Stomach (tissue), 9 donors: ENCODE results near the gene PNRC1. TPM values are rescaled to one million over a fixed set of nuclear protein-coding genes. Genes with fewer than 3 reads are reported as not detected.
A peak's percentile ranks its signal among the peaks of the same experiment; 100 is the strongest.

Source experiments
- DNase-seq, 2 donors: peaks; one replicate each; pipeline versions ENCODE4 v3.0.0 to v3.0.0-alpha.2; 2013 to 2019
- H3K27ac ChIP-seq, 5 donors: fragments of 200-600 bp in 4 of 5; sonication (generic) in 4 of 5; one replicate each; pipeline ENCODE4 v1.5.1; 2013 to 2019; ENCODE audit warnings: mild to moderate bottlenecking in 1 of 5, moderate library complexity in 1 of 5
- H3K27me3 ChIP-seq, 3 donors: fragments of 200-600 bp; sonication (generic); one replicate each; pipeline ENCODE4 v1.5.1; 2017 to 2019; ENCODE audit warnings: mixed run types in 1 of 3
- H3K36me3 ChIP-seq, 4 donors: fragments of 200-600 bp; sonication (generic); 1 replicate in 3 of 4; 2 replicates in 1 of 4; pipeline ENCODE4 v1.5.1; 2016 to 2019
- H3K4me1 ChIP-seq, 4 donors: fragments of 200-600 bp; sonication (generic); one replicate each; pipeline ENCODE4 v1.5.1; 2016 to 2019
- H3K4me3 ChIP-seq, 4 donors: fragments of 200-600 bp; sonication (generic) in 3 of 4; one replicate each; pipeline ENCODE4 v1.5.1; 2016 to 2019; ENCODE audit warnings: mild to moderate bottlenecking in 1 of 4
- H3K9me3 ChIP-seq, 4 donors: fragments of 200-600 bp; sonication (generic); one replicate each; pipeline ENCODE4 v1.5.1; 2016 to 2019
- EP300 ChIP-seq: sonication (generic); formaldehyde crosslinking; IDR thresholded peaks from one replicate; pipeline ENCODE4 v1.6.1; 2017; ENCODE audit warnings: antibody characterized with exemption
- POLR2A ChIP-seq, 4 donors: fragments of 450-650 bp; IDR thresholded peaks; one replicate each; pipeline ENCODE4 v1.6.1; 2016; ENCODE audit warnings: antibody characterized with exemption in 4 of 4, control low read depth in 2 of 4, mild to moderate bottlenecking in 1 of 4, moderate library complexity in 1 of 4
- POLR2AphosphoS5 ChIP-seq, 3 donors: sonication (generic); formaldehyde crosslinking; IDR thresholded peaks; one replicate each; pipeline ENCODE4 v1.6.1; 2016; ENCODE audit warnings: antibody characterized with exemption in 3 of 3
- WGBS, 5 donors: extraction: QIAGEN DNeasy Blood & Tissue Kit in 3 of 5; methylation state at CpG; one replicate each; pipeline versions ENCODE4 v1.1.5 to v1.1.7; 2013 to 2018; 5-methylcytosine and 5-hydroxymethylcytosine counted together
- intact Hi-C: fragments of 100-400 bp; cut with DNase I; formaldehyde crosslinking; loops from one replicate; pipeline ENCODE4 v1.15.1; 2023; ENCODE audit warnings: low total_unique reads
- polyA plus RNA-seq, 3 donors: library from polyadenylated mRNA; stranded (reverse); fragments of 200-250 nt; gene quantifications; one replicate each; pipeline ENCODE4 v1.2.3, GENCODE V29; 2013
- total RNA-seq, 5 donors: library from RNA; depleted of rRNA; stranded (reverse); fragments of >200 nt; gene quantifications; one replicate each; pipeline versions ENCODE4 v1.1.0 to v1.2.3, GENCODE V29; 2014 to 2016
- TF ChIP-seq, protein P1 (sequence below), 7 experiments: fragments of 450-650 bp in 4 of 7; fragments of 200-600 bp in 3 of 7; sonication (generic) in 3 of 7; IDR thresholded peaks; one replicate each; pipeline ENCODE4 v1.5.1; 2016 to 2019; ENCODE audit warnings: antibody characterized with exemption in 7 of 7, control low read depth in 2 of 7, mild to moderate bottlenecking in 1 of 7
- donor health status: healthy with polysubstance abuse.
- donor health status: Bipolar disorder and iron deficiency.
- donor health status: healthy.

The PNRC1 gene
- total and polyA plus RNA-seq, 8 donors, result 38.5 to 265 (median 129) TPM

GRCh38 chr6:89085409-89086205 is 5.1 kb downstream of the PNRC1 start:
- no peak for DNase-seq
- Histone ChIP-seq H3K9me3 (no peaks in the 10 kb centered on the region), H3K36me3 (peaks cover 22 to 28% (median 26%) of the 10 kb centered on the region in 4 donors), H3K27ac (peak overlapping the region in 3 of 5 donors; percentile 1 to 66 (median 11)), H3K27me3 (no peaks in the 10 kb centered on the region), H3K4me1 (peaks cover 21 to 59% (median 41%) of the 10 kb centered on the region in 4 donors), H3K4me3 (peak overlapping the region in 2 of 4 donors; percentile 54 to 86)
- TF ChIP-seq POLR2AphosphoS5 (IDR thresholded peaks at IDR 0.05), result no peak
- no peak for TF ChIP-seq EP300
- TF ChIP-seq POLR2A (IDR thresholded peaks at IDR 0.05), result no peak
- TF ChIP-seq, protein P1, sequence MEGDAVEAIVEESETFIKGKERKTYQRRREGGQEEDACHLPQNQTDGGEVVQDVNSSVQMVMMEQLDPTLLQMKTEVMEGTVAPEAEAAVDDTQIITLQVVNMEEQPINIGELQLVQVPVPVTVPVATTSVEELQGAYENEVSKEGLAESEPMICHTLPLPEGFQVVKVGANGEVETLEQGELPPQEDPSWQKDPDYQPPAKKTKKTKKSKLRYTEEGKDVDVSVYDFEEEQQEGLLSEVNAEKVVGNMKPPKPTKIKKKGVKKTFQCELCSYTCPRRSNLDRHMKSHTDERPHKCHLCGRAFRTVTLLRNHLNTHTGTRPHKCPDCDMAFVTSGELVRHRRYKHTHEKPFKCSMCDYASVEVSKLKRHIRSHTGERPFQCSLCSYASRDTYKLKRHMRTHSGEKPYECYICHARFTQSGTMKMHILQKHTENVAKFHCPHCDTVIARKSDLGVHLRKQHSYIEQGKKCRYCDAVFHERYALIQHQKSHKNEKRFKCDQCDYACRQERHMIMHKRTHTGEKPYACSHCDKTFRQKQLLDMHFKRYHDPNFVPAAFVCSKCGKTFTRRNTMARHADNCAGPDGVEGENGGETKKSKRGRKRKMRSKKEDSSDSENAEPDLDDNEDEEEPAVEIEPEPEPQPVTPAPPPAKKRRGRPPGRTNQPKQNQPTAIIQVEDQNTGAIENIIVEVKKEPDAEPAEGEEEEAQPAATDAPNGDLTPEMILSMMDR (IDR thresholded peaks at IDR 0.05), result no peak
- intact Hi-C loops, result no loop called here
- WGBS, 5 donors, result 90 to 97% (median 95%) methylated on average over 12 of the region's 12 CpGs

- Histone ChIP-seq H3K27ac (peak overlapping the region in 1 of 5 donors; percentile 34), H3K9me3 (no peaks in the 10 kb centered on the region), H3K27me3 (no peaks in the 10 kb centered on the region), H3K4me1 (peaks cover 18 to 61% (median 42%) of the 10 kb centered on the region in 4 donors), H3K4me3 (no peak overlapping the region), H3K36me3 (peaks cover 20 to 28% (median 26%) of the 10 kb centered on the region in 4 donors)
- no peak for TF ChIP-seq POLR2AphosphoS5 (IDR thresholded peaks at IDR 0.05)
- TF ChIP-seq EP300, result no peak
- WGBS, 5 donors, result 61 to 80% (median 71%) methylated on average over 1 of the region's 1 CpG
- DNase-seq, result no peak
- intact Hi-C loops, result no loop called here
Observed at GRCh38 chr6:89087881-89088280, 7.3 kb downstream of the PNRC1 start.

DNA sequence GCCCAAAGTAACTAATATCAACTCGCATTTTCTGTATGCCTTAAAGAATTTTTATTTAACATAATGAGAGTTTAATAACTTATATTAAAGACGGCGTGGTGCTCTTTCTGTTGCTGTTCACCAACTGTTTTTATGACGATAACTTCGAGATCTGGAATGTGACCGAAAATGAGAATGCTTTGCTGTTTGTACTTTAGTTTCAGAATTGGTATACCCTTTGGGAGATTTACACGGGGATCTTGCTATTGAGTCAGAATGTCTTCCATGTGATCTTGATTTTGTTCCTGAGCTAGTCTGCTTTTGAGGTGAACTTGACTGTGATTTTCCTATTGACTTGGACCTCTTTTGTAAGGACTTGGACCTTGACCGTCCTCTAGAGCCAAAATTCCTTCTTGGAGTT is 17.9 kb downstream of the PNRC1 start:
- Histone ChIP-seq H3K27me3 (no peaks in the 10 kb centered on the region), H3K4me1 (peaks cover 0 to 5% (median 0%) of the 10 kb centered on the region in 4 donors), H3K27ac (no peak overlapping the region), H3K4me3 (no peak overlapping the region), H3K9me3 (no peaks in the 10 kb centered on the region), H3K36me3 (no peaks in the 10 kb centered on the region)
- intact Hi-C loops, result no loop called here
- TF ChIP-seq POLR2A (IDR thresholded peaks at IDR 0.05) (no peak), POLR2AphosphoS5 (IDR thresholded peaks at IDR 0.05) (no peak), EP300 (no peak)
- TF ChIP-seq, protein P1 (IDR thresholded peaks at IDR 0.05), result no peak
- no peak for DNase-seq
- WGBS, 5 donors, result 79 to 88% (median 88%) methylated on average over 8 of the region's 8 CpGs

- no peak for DNase-seq
- no peak overlapping the region for H3K4me3 ChIP-seq
- WGBS, 5 donors, result 66 to 96% (median 74%) methylated on average over 2 of the region's 2 CpGs
- H3K9me3 ChIP-seq, result no peaks in the 10 kb centered on the region
- TF ChIP-seq POLR2AphosphoS5 (IDR thresholded peaks at IDR 0.05), result no peak
- TF ChIP-seq POLR2A (IDR thresholded peaks at IDR 0.05), result no peak
- TF ChIP-seq EP300, result no peak
- TF ChIP-seq, protein P1 (IDR thresholded peaks at IDR 0.05), result no peak
- no peaks in the 10 kb centered on the region for H3K27me3 ChIP-seq
- intact Hi-C loops, result no loop called here
- no peak overlapping the region for H3K27ac ChIP-seq
- H3K36me3 ChIP-seq, result peaks cover 0 to 5% (median 0%) of the 10 kb centered on the region in 4 donors
- H3K4me1 ChIP-seq, result peaks cover 0 to 5% (median 0%) of the 10 kb centered on the region in 4 donors
Observed at GRCh38 chr6:89100114-89100513, 19.6 kb downstream of the PNRC1 start.

GRCh38 chr6:89110284-89110683 is 29.7 kb downstream of the PNRC1 start:
- intact Hi-C loops, result loop anchor here (10.0 kb wide), 1 partner anchor 135 kb away; no protein-coding TSS in a partner anchor

More at GRCh38 chr6:89110284-89110683, 29.7 kb downstream of the PNRC1 start:
- H3K27ac ChIP-seq, result no peak overlapping the region
- no peak for TF ChIP-seq POLR2A (IDR thresholded peaks at IDR 0.05)
- TF ChIP-seq EP300, result no peak
- TF ChIP-seq, protein P1 (IDR thresholded peaks at IDR 0.05), result no peak
- TF ChIP-seq POLR2AphosphoS5 (IDR thresholded peaks at IDR 0.05), result no peak
- H3K36me3 ChIP-seq, result no peaks in the 10 kb centered on the region
- H3K27me3 ChIP-seq, result no peaks in the 10 kb centered on the region
- H3K4me3 ChIP-seq, result no peak overlapping the region
- H3K9me3 ChIP-seq, result no peaks in the 10 kb centered on the region
- no peak for DNase-seq
- no peaks in the 10 kb centered on the region for H3K4me1 ChIP-seq
- 40 to 78% (median 48%) methylated on average over 3 of the region's 3 CpGs for WGBS, 5 donors
